ENCODE measurements around the gene UACA. TPM values are rescaled to one million over a fixed set of nuclear protein-coding genes. Genes with fewer than 3 reads are reported as not detected.

UACA gene
- total RNA-seq, 2 donors from 2014 or later: 2.5 to 3.6 TPM

DNA sequence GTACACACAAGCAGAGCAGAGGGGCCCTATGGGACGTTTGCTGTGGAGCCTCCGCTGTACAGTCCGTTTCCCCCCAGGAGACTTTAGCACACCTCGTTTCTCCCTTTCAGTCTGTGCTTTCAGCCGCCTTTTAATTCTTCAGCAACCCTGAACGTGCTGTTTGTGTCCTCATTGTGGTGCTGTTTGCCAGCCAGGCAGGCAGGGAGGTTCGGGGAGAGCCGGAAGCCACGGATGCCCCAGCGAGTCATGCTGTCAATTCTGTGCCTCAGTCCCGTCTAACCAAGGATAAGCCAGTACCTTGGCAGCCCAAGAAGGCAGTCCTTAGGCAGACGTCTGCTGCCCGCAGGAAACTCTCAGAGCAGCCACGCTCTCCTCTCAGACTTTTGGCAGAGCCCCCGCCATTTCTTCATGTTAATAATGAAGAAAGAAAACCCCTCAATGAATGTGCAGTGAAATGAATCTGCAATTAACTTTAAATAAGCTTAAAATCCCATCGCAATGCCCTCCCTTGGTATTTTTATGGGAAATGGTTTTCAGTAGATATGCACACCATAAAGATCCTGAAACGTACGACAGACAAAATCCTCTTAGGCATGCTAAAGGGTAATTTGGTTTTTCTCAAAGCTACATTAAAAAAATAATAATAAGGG, 158.6 kb downstream of the UACA start:
- DNase-seq (ENCODE audit: low spot score): no peak

More for the DNA sequence above, 158.6 kb downstream of the UACA start:
- Mint-ChIP-seq H3K4me3 (no peak overlapping the region), H3K9me3 (no peaks in the 10 kb centered on the region), H3K4me1 (ENCODE audit: low read depth in 2 of 2) (no peaks in the 10 kb centered on the region), H3K27ac (no peak overlapping the region), H3K27me3 (peaks cover 7 to 9% of the 10 kb centered on the region in 2 donors), H3K36me3 (peaks cover 2% of the 10 kb centered on the region)
- ATAC-seq: no peak

Other genes with a start within 250 kb of the UACA start
- not detected for gene LARP6, start 90.6 kb upstream of the UACA start, total RNA-seq
- under 1 TPM; 0.19 to 0.59 TPM for gene THAP10, start 128.9 kb upstream of the UACA start, total RNA-seq
- gene LRRC49, start 129.3 kb upstream of the UACA start, total RNA-seq: 1 to 10 TPM in 1 of 2 donors, under 1 TPM in 1; 0.38 to 1.9 TPM